ENCODE data around the gene CIDEB. TPM values are rescaled to one million over a fixed set of nuclear protein-coding genes. Genes with fewer than 3 reads are reported as not detected.
"Not testable (repeated sequence)": the region's sequence is repeated elsewhere in the genome, so short reads cannot be mapped to it uniquely, and the experiment has no call there.

CIDEB gene, protein sequence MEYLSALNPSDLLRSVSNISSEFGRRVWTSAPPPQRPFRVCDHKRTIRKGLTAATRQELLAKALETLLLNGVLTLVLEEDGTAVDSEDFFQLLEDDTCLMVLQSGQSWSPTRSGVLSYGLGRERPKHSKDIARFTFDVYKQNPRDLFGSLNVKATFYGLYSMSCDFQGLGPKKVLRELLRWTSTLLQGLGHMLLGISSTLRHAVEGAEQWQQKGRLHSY
- 19.2 TPM for polyA plus RNA-seq

DNA sequence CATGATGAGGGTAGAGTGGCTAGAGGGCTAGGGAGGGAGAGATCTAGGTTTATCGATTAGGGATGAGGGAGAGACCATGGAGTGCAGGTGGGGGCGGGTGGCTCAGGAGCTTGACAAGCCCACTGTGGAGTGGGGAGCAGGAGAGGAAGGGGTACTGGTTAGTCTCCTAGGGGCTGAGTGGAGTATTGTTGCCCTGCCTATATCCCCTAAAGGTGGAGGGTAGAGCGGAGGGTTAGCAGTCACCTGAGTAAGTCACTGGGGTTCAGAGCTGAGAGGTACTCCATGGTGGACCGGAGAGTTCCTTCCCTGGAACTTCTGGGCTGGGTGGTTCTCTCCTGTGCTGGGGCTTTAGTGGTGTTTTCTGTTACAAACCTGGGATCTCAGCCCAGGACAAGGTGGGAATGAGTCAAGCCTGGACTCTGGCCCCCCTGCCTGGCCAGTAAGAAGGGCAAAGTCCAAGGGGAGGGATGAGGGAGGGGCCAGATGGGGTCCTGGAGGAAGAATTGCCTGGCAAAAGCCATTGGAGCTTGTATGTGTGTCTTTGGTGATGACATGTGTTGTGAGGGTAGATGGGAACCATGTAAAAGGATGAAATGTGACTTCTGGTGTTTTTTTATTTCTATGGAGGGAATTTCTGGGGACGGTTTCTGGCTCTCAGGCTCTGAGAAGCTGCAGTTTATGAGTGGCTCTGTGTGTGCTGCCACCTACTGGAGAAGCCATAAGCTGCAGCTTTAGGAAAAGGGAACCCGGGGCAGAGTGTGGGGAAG is at the start of gene CIDEB:
CIDEB (minus strand) TSS at position 403 of the 767 bp plus-strand sequence; CDS start at position 284, 119 bp downstream.
- H3K27me3 Mint-ChIP-seq, result no peaks in the 10 kb centered on the region
- peak within 1 kb of the TSS in 1 of 4 donors; percentile 69 for H3K4me3 Mint-ChIP-seq
- H3K27ac Mint-ChIP-seq, result peak within 1 kb of the TSS; percentile 2 to 93 (median 92)
- peaks cover 21 to 30% (median 29%) of the 10 kb centered on the region in 3 donors for H3K4me1 Mint-ChIP-seq
- peaks cover 6% of the 10 kb centered on the region for H3K36me3 Mint-ChIP-seq
- H3K9me3 Mint-ChIP-seq, result no peaks in the 10 kb centered on the region

DNA sequence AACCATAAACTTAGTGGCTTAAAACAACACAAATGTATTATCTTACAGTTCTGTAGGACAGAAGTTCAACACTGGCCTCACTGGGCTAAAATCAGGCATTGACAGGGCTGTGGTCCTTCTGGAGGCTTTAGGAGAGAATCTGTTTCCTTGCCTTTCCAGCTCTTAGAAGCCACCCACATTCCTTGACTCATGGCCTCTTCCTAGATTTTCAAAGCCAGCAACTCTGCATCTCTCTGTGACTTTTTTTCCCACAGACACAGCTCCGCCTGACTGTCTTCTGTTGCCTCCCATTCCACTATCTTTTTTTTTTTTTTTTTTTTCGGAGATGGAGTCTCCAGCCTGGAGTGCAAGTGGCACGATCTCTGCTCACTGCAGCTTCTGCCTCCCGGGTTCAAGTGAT is 48.4 kb upstream of the CIDEB start:
- Mint-ChIP-seq H3K4me3 (no peak overlapping the region), H3K27me3 (peaks cover 25% of the 10 kb centered on the region), H3K4me1 (no peaks in the 10 kb centered on the region), H3K27ac (no peak overlapping the region), H3K9me3 (no peaks in the 10 kb centered on the region), H3K36me3 (no peaks in the 10 kb centered on the region)

DNA sequence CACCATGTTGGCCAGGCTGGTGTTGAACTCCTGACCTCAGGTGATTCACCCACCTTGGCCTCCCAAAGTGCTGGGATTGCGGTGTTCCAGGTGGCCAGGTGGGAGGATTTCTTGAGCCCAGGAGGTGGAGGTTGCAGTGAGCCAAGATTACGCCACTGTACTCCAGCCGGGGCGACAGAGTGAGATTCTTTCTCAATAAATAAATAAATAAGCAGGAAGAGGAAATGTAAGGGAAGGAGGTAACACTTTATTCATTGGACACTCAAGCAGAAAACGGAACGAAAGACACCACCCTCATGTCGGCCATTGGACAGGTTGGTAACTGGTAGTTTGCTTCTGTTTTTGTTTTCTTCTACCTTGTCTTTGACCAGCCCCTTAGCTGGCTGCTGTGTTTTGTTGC is 47.2 kb upstream of the CIDEB start:
- Mint-ChIP-seq H3K27me3 (peaks cover 27% of the 10 kb centered on the region), H3K4me1 (no peaks in the 10 kb centered on the region), H3K27ac (no peak overlapping the region), H3K4me3 (no peak overlapping the region), H3K9me3 (no peaks in the 10 kb centered on the region), H3K36me3 (no peaks in the 10 kb centered on the region)

DNA sequence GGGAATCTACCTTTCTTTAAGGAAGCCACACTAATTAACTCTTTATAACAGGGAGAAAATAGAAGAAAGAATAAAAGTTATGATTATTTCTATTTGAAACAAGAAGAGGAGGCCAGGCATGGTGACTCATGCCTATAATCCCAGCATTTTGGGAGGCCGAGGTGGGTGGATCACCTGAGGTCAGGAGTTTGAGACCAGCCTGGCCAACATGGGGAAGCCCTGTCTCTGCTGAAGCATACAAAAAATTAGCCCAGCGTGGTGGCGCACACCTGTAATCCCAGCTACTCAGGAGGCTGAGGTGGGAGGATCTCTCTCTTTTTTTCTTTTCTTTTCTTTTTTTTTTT is 46.7 kb upstream of the CIDEB start:
- H3K4me3 Mint-ChIP-seq, H3K4me1 Mint-ChIP-seq, H3K36me3 Mint-ChIP-seq, H3K9me3 Mint-ChIP-seq, H3K27ac Mint-ChIP-seq: not testable (repeated sequence)
- H3K27me3 Mint-ChIP-seq, result peaks cover 27% of the 10 kb centered on the region

DNA sequence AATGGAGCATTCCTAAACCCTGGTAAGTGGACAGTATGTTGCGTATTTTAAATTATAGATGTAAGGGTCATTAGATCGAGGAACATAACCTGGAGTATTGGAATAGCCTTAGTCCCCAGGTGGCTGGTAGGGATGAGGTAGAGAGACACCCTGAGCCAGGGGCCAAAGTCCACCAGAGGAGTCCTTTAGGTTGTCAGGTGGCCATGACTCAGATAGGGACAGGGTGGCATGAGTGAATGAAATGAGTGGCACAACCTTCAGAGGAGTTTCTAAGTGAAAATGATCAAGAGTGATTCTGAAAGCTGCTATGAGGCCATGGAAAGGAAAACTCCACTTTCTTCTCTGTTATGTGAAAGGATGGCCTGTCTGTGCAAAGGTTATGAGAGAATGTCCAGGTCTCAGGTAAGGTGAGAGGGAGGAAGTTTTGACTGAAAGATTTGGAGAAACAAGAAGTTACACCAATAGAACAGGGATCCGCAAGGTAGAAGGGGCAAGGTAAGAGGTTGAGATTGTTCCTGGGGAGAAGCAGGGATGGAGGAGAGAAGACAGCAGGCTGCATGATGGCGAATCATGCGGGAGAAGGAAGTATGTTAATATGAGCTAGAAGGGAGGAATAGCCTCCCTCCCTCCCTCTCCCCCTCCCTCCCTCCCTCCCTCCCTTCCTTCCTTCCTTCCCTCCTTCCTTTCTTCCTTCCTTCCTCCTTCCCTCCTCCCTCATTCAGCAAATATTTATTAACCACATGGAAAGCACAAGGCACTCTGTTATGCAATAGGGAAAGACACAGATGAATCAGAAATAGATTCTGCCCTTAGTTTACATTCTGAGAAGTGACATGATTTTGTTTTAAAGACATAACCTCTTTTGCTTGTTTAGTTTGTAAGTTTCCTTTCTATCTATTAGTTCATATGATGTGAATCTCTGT is 46.0 kb upstream of the CIDEB start:
- Mint-ChIP-seq H3K9me3 (no peaks in the 10 kb centered on the region), H3K27me3 (peaks cover 27% of the 10 kb centered on the region), H3K4me3 (no peak overlapping the region), H3K4me1 (no peaks in the 10 kb centered on the region), H3K27ac (no peak overlapping the region), H3K36me3 (no peaks in the 10 kb centered on the region)

DNA sequence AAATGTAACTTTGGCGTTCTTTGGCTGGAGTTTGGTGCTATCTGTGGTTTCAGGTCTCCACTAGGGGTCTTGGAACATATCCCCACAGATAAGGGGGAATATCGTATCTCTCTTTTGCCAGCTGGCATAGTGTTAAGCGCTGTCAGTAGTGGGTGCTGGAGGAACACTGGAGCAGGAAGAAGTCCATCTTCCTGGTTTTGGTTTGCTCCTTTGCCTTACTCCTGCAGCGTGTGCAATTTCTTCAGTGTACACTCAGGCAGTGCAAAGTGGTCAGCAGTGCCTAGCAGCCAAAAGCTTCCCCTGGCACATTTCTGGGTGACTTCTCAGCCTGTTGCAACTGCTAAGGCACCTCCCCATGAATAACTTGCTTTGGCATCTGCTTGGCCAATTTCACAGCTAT is 43.7 kb upstream of the CIDEB start:
- H3K36me3 Mint-ChIP-seq, result no peaks in the 10 kb centered on the region
- no peaks in the 10 kb centered on the region for H3K9me3 Mint-ChIP-seq
- no peak overlapping the region for H3K27ac Mint-ChIP-seq
- no peak overlapping the region for H3K4me3 Mint-ChIP-seq
- H3K4me1 Mint-ChIP-seq, result no peaks in the 10 kb centered on the region
- H3K27me3 Mint-ChIP-seq, result peaks cover 22% of the 10 kb centered on the region

DNA sequence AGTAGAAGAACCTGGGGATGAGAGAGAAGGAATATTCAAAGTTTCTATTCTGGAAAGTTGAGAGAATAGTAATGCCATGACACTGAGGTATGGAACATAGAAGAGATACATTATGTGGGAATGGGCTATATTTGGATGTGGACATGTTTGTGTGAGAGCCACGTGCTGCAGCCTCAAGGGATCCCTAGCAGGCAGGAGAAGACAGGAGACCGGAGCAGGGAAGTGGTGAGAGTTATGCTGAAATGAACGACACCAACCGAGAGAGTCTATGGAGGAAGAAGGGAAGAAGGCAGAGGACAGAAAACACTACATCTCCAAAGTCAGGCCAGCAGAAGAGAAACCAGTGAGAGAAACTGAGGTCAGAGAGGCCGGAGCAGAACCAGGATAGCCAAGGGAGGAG is 42.0 kb upstream of the CIDEB start:
- no peaks in the 10 kb centered on the region for H3K36me3 Mint-ChIP-seq
- H3K4me1 Mint-ChIP-seq, result no peaks in the 10 kb centered on the region

DNA sequence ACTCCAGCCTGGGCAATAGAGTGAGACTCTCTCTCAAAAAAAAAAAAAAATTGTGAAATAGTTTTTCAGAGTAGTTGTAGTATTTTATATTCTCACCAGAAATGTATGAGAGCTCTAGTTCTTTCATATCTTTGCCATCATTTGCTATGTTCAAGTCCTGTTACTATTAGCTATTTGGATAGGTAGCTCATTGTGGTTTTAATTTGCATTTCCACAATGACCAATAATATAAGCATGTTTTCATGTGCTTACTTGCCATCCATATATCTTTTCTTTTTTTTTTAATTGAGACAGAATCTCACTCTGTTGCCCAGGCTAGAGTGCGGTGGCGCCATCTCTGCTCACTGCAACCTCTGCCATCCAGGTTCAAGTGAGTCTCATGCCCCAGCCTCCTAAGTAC is 40.4 kb upstream of the CIDEB start:
- Mint-ChIP-seq H3K9me3 (no peaks in the 10 kb centered on the region), H3K27me3 (peaks cover 22% of the 10 kb centered on the region), H3K4me3 (no peak overlapping the region), H3K27ac (no peak overlapping the region), H3K4me1 (no peaks in the 10 kb centered on the region), H3K36me3 (no peaks in the 10 kb centered on the region)

More for the DNA sequence above, 42.0 kb upstream of the CIDEB start:
- no peak overlapping the region for H3K4me3 Mint-ChIP-seq
- no peak overlapping the region for H3K27ac Mint-ChIP-seq
- H3K27me3 Mint-ChIP-seq, result peaks cover 27% of the 10 kb centered on the region
- no peaks in the 10 kb centered on the region for H3K9me3 Mint-ChIP-seq

DNA sequence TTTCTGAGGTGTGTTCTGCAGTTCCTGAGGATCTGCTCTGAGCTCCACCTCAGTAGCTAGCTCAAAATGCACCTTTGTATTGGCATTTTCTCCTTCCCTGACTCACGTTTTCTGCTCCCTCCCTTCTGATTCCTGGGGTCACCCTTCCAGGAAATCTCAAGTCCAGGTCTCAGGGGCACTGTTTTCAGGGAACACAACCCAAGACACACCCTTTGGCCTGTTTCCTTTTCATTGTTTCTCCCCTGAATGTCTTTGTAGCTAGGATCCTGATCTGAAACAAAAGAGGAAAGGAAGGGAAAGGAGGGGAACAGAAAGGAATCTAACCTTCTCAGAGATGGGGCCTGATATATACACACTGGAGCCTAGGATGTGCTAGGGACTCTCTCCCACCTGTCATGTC is 39.4 kb upstream of the CIDEB start:
- H3K4me1 Mint-ChIP-seq, result no peaks in the 10 kb centered on the region
- H3K36me3 Mint-ChIP-seq, result no peaks in the 10 kb centered on the region
- H3K27ac Mint-ChIP-seq, result no peak overlapping the region
- no peak overlapping the region for H3K4me3 Mint-ChIP-seq
- no peaks in the 10 kb centered on the region for H3K9me3 Mint-ChIP-seq
- H3K27me3 Mint-ChIP-seq, result peaks cover 16% of the 10 kb centered on the region

DNA sequence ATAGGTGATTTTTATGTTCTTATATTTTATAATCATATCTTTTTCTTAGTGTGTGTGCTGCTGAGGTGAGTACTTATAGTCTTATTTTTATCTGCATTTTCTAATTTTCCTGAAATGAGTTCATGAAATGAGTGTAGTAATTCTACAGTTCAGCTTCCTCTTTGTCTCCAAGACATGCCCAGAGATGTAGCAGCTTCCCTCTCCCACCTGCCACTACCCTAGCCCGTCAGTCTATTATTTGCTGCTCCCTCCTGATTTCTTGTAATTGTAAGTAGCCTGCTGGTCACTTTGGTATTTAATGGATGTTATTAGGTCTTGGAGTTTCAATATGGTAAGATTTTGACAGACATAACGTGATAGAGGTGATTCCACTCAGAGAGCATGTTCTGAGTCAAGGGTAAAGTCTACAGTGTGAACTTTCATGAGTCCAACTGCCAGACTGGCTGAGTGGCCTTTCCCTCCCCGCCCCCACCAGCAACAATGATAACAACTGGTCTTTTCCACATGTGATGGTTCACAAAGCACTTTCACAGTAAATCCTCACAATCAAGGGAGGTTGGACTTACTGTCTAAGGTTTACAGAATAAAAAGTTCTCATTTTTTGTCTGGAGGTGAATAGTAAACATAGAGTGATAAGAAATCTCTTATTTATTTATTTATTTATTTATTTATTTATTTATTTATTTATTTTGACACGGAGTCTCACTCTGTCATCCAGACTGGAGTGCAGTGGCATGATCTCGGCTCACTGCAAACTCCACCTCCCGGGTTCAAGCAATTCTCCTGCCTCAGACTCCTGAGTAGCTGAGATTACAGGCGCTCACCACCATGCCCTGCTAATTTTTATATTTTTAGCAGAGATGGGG is 36.3 kb upstream of the CIDEB start:
- H3K27ac Mint-ChIP-seq, result no peak overlapping the region
- no peaks in the 10 kb centered on the region for H3K9me3 Mint-ChIP-seq
- peaks cover 8% of the 10 kb centered on the region for H3K27me3 Mint-ChIP-seq

DNA sequence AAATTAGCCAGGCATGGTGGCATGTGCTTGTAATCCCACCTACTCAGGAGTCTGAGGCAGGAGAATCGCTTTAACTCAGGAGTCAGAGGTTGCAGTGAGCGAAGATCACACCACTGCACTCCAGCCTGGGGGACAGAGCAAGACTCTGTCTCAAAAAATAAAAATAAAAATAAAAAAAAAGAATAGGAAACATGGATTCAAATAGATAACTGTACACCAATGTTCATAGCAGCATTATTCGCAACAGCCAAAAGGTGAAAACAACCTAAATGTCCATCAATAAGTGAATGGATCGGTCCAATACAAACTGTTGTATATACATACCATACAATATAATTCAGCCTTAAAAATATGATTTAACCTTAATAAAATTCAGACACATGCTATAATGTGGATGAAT is 35.1 kb upstream of the CIDEB start:
- H3K4me1 Mint-ChIP-seq, result peaks cover 7 to 12% (median 9%) of the 10 kb centered on the region in 3 donors
- no peak overlapping the region for H3K27ac Mint-ChIP-seq
- H3K4me3 Mint-ChIP-seq, result no peak overlapping the region
- peaks cover 8% of the 10 kb centered on the region for H3K27me3 Mint-ChIP-seq
- H3K36me3 Mint-ChIP-seq, result no peaks in the 10 kb centered on the region
- no peaks in the 10 kb centered on the region for H3K9me3 Mint-ChIP-seq

More for the DNA sequence above, 36.3 kb upstream of the CIDEB start:
- H3K36me3 Mint-ChIP-seq, result no peaks in the 10 kb centered on the region
- H3K4me3 Mint-ChIP-seq, result no peak overlapping the region
- H3K4me1 Mint-ChIP-seq, result peaks cover 2 to 7% (median 6%) of the 10 kb centered on the region in 3 donors

DNA sequence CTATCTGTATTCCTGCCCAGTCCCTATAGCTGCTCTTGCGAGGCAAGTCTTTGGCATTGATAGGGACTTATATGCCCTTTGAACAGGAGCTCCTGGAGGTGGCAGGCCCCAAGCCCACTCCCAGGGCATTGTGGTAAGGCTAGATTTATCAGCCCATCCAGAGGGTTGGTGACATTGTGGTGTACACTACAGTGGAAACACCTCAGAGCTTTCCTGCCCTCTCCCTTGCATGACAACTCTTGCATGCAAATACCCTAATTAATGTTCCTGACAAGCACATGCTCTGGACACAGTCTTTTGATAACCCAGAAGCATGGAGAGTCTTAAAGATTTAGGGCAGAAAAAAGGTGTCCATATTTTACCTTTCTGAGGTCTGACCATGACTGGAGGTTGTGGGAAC is 32.8 kb upstream of the CIDEB start:
- Mint-ChIP-seq H3K27me3 (peaks cover 8% of the 10 kb centered on the region), H3K36me3 (peaks cover 5% of the 10 kb centered on the region), H3K9me3 (no peaks in the 10 kb centered on the region), H3K4me1 (peaks cover 7 to 12% (median 12%) of the 10 kb centered on the region in 3 donors), H3K27ac (no peak overlapping the region), H3K4me3 (peak overlapping the region in 2 of 4 donors; percentile 2 to 96)

DNA sequence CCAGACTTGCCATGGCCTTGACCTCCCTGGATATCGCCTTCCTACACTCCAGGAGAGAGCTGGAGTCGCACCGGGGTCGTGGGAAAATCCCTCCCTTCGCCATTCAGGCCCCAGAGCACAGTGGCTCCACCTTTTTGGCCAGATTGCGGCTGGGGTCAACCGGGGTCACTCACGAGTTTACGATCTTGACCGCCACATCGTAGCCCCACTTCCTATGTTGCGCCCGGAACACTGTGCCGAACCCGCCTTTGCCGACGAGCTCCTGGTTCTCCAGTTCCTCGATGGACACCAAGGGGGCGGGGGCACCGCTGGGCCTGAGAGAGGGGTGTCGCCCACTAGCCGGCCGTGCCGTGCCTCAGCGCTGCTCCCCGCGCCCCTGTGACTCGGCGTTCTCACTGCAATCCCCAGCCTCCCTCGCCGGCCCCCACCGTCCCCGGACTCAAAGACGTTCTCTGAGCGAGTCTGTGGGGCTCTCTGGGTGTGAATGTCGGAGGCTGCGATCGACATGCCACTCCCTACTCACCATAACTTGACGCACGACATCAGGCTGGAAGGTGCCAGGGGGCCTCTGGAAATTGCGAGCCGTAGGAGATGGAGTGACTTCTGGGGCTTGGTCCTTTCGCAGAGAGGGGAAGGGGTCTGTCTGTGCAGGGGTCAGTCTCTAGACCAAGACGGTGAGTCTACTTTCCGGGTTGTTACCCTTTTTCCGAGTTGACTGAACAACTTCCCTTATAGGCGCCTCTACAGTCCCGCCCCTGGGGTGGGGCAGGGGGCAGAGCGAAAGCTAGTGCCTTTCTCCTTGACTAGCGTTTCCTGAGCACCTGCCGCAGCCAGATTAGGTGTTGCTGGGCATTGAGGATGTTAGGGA is 31.7 kb upstream of the CIDEB start, which contains the start of gene RIPK3:
RIPK3 (minus strand) TSS at position 708 of the 868 bp plus-strand sequence; CDS start at position 543, 165 bp downstream.
- Mint-ChIP-seq H3K4me1 (peaks cover 7 to 14% (median 14%) of the 10 kb centered on the region in 3 donors), H3K27ac (peak within 1 kb of the TSS; percentile 75 to 94 (median 91)), H3K4me3 (peak within 1 kb of the TSS; percentile 94 to 98 (median 96)), H3K27me3 (peaks cover 7% of the 10 kb centered on the region), H3K9me3 (no peaks in the 10 kb centered on the region), H3K36me3 (peaks cover 5% of the 10 kb centered on the region)

Data from IgD-negative memory B cell (primary cell).